LNCaP clone FGC (cell line): ENCODE results near the gene RPL31.

Experiments
- DNase-seq: peaks from one replicate; pipeline ENCODE4 v3.0.0-alpha.2; 2011; ENCODE audit warnings: low read depth
- H3K4me3 ChIP-seq: 2 replicates; pipeline ENCODE4 v1.5.1; 2011; ENCODE audit warnings: mild to moderate bottlenecking, low read depth, low read length, control low read depth
- CTCF ChIP-seq: IDR thresholded peaks from 2 replicates; pipeline ENCODE4 v1.5.1; 2012; ENCODE audit warnings: mild to moderate bottlenecking; ENCODE audit not compliant: control insufficient read depth, insufficient read depth; ENCODE audit errors: extremely low read depth

RPL31 gene

GRCh38 chr2:100978582-100979191 is 23.4 kb upstream of the RPL31 start:
- no peak for TF ChIP-seq CTCF
- DNase-seq, result no peak

DNA sequence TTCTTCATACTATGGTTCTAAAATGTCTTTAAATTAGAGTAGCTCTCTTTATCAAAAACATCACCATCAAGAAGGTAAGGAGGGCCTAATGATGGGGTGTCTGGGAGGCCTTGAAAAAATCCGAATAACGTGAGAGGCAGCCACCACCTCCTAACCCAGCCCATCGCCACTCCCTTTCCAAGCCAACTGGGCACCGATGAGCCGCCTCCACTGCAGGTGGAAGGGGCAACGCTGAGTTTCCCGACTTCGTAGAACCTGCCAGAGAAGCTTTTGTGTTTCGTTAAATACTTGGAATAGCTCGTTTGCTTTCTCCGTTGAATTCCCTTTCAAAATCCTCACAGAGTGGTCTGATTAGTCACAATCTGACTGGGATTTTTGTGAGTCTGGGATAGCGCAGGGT is 22.0 kb upstream of the RPL31 start:
- no peak overlapping the region for H3K4me3 ChIP-seq
- DNase-seq, result no peak
- no peak for TF ChIP-seq CTCF

More at GRCh38 chr2:100978582-100979191, 23.4 kb upstream of the RPL31 start:
- no peak overlapping the region for H3K4me3 ChIP-seq

DNA sequence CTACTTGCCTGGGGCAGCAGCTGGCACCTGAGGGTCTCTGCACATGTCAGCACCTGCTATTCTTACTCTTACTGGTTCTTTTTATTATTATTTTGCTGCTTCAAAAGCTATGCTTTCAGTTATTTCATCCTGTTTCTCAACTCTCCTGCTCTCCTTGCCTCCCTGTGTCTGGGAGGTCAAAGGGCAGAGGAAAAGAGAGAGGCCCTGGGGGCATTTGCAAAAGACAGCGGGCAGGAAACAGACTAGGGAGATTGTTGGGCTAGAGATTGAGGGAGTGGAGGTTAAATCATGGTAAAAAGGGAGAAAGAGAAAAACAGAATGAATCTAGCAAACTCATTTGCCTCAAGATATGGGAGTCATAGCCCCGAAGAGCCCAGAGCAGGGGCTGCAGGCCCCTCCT is 21.1 kb upstream of the RPL31 start:
- H3K4me3 ChIP-seq, result no peak overlapping the region
- no peak for TF ChIP-seq CTCF
- DNase-seq, result no peak

DNA sequence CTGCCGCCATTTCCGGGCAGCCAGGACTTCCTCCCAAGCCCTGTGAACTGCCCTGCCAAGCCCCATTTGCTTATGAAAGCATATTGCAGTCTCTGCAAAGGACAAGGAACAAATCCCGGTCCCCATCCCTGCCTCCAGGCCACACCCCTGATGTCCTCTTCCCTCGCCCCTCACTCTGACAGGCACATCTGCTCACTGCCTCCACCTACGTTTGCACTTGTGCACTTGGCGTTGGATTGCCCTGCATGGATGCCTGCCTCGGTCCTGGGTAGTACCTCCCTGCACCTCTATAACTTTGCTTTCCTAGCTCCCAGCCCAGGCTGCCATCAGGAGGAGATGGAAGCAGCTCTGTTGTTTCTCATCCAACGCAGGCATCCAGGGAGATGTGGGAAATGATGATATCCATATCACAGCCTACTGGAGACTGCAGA is 19.6 kb upstream of the RPL31 start:
- no peak for DNase-seq
- no peak for TF ChIP-seq CTCF

GRCh38 chr2:100983201-100983600 is 18.9 kb upstream of the RPL31 start:
- no peak for TF ChIP-seq CTCF
- no peak overlapping the region for H3K4me3 ChIP-seq
- DNase-seq, result no peak

More for the DNA sequence above, 19.6 kb upstream of the RPL31 start:
- H3K4me3 ChIP-seq, result no peak overlapping the region

DNA sequence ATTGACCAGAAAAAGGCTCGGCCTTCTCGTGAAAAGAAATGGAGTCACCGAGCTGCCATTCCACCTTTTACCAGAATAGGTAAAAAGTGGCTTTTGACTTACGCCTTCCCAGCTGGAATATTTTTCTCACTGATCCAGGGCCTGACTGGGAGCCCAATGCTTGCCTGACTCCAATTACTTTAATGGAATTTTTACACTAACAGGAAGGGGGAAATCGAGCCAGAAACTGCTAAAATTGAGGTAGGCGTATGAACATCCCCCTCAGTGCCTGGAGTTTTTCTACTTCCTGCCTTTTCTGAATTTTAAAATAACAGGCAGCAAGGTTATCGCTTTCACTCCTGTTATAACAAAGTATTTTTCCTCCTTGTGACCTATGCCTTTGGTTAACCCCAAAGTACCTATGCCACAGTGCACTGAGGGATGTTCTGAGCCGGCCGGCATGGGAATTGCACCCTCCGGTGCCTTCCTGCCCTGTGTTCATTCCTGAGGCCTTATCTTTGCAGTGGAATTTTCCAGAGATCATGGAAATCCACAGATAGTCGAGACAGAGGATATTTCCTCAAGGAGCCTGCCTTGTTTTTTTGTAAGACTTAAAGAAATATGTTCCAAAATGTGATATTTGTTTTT is 18.3 kb upstream of the RPL31 start:
- DNase-seq, result no peak
- no peak overlapping the region for H3K4me3 ChIP-seq
- no peak for TF ChIP-seq CTCF

- no peak for DNase-seq
- TF ChIP-seq CTCF, result peak; percentile 88
- H3K4me3 ChIP-seq, result no peak overlapping the region
Measured at GRCh38 chr2:100984892-100985307, 17.2 kb upstream of the RPL31 start.
